Natural killer cell (primary cell): ENCODE data around the gene TRIM59. TPM values are rescaled to one million over a fixed set of nuclear protein-coding genes. Genes with fewer than 3 reads are reported as not detected.

ENCODE experiments used
- ATAC-seq, 3 donors: fragments of 150-1000 bp in 2 of 3; fragments of 200-7000 bp in 1 of 3; cut with Tn5 transposase; 1 replicate in 1 of 3; 2 replicates in 2 of 3; pipeline ENCODE4 v1.10.0; 2021; ENCODE audit warnings: mild to moderate bottlenecking in 2 of 3, moderate library complexity in 2 of 3
- DNase-seq, 2 donors: peaks; one replicate each; pipeline versions ENCODE4 v3.0.0 to v3.0.0-alpha.2; 2013 to 2021; ENCODE audit warnings: mixed read lengths in 1 of 2
- H3K27ac ChIP-seq: one replicate; pipeline ENCODE4 v1.5.1; 2013; ENCODE audit warnings: mild to moderate bottlenecking, low read length
- H3K27me3 ChIP-seq: one replicate; pipeline ENCODE4 v1.6.1; 2013; ENCODE audit warnings: low read length; ENCODE audit not compliant: control insufficient read depth, insufficient read depth
- H3K36me3 ChIP-seq: one replicate; pipeline ENCODE4 v1.6.1; 2013; ENCODE audit warnings: low read length; ENCODE audit not compliant: control insufficient read depth, insufficient read depth
- H3K4me1 ChIP-seq: one replicate; pipeline ENCODE4 v1.6.1; 2013; ENCODE audit warnings: low read length; ENCODE audit not compliant: control insufficient read depth, insufficient read depth
- H3K4me3 ChIP-seq: one replicate; pipeline ENCODE4 v1.5.1; 2013; ENCODE audit warnings: low read length
- H3K9me3 ChIP-seq: one replicate; pipeline ENCODE4 v1.6.1; 2013; ENCODE audit warnings: low read length; ENCODE audit not compliant: control insufficient read depth, insufficient read depth
- H3K27ac Mint-ChIP-seq, 2 donors: one replicate each; pipeline ENCODE4 v1.8.0; 2022; ENCODE audit warnings: mild to moderate bottlenecking in 2 of 2, mixed read lengths in 2 of 2, moderate library complexity in 1 of 2
- H3K27me3 Mint-ChIP-seq, 2 donors: one replicate each; pipeline ENCODE4 v1.8.0; 2022; ENCODE audit warnings: low read depth in 2 of 2, mixed read lengths in 2 of 2
- H3K36me3 Mint-ChIP-seq: one replicate; pipeline ENCODE4 v1.8.0; 2022; ENCODE audit warnings: mixed read lengths
- H3K4me1 Mint-ChIP-seq, 2 donors: one replicate each; pipeline ENCODE4 v1.8.0; 2022; ENCODE audit warnings: mixed read lengths in 2 of 2
- H3K4me3 Mint-ChIP-seq: one replicate; pipeline ENCODE4 v1.8.0; 2022; ENCODE audit warnings: mild to moderate bottlenecking, moderate library complexity, mixed read lengths
- H3K9me3 Mint-ChIP-seq, 2 donors: one replicate each; pipeline ENCODE4 v1.8.0; 2022; ENCODE audit warnings: mixed read lengths in 2 of 2
- WGBS: methylation state at CpG from one replicate; pipeline ENCODE4 v1.1.7; 2013; ENCODE audit warnings: missing lambda C conversion rate; ENCODE audit not compliant: insufficient coverage; 5-methylcytosine and 5-hydroxymethylcytosine counted together
- intact Hi-C: fragments of 100-400 bp; cut with micrococcal nuclease; formaldehyde crosslinking; loops from one replicate; pipeline ENCODE4 v1.14.2; 2022
- total RNA-seq, 4 donors: library from RNA; stranded (reverse); fragments of 120-200 nt in 1 of 4; gene quantifications; one replicate each; pipeline versions ENCODE4 v1.2.3 to v1.2.4, GENCODE V29; 2013 to 2022
- TF ChIP-seq, protein P1 (sequence below): fragments of 200-600 bp; IDR thresholded peaks from one replicate; pipeline ENCODE4 v1.8.0; 2022; ENCODE audit warnings: antibody characterized with exemption

Gene TRIM59
- total RNA-seq, 3 donors from 2014 or later (not counting 1 experiment from before 2014, with no cell fraction given), result 16.7 to 20.3 (median 17.9) TPM

DNA sequence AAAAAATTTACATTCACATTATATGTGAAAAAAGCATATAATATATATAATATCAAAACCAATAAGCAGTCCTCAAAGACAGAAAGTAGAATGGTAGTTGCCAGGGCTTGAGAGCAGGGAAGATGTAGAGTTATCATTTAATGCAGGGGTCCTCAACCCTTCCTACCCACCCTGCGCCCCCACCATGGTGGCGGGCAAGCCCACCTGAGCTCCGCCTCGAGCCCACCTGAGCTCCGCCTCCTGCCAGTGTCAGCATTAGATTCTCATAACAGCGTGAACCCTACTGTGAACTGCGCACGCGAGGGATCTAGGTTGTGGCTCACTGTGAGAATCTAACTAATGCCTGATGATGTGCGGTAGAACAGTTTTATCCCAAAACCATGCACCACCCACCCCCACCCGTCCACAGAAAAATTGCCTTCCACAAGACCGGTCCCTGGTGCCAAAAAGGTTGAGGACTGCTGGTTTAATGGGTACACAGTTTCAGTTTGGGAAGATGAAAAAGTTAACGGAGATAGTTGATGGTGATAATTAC lies 3.0 kb downstream of the TRIM59 start:
- no peak for ATAC-seq

DNA sequence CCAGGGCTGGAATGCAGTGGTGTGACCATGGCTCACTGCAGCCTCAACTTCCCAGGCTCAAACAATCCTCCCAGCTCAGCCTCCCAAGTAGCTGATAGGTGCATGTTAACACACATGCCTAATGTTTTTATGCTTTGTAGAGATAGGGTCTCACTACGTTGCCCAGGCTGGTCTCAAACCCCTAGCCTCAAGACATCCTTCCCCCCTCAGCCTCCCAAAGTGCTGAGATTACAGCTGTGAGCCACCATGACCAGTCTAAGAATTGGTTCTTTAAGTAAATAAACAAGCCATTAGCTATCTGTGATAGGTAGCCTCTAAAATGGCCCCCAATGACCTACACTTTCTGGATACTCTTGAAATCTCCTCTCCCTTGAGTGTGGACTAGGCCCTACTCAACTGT lies 3.7 kb downstream of the TRIM59 start:
- no peak overlapping the region for H3K27ac ChIP-seq
- intact Hi-C loops, result no loop called here
- H3K36me3 ChIP-seq, result no peaks in the 10 kb centered on the region
- DNase-seq, result no peak
- peaks cover 7% of the 10 kb centered on the region for H3K9me3 ChIP-seq
- ATAC-seq, result no peak
- H3K4me3 Mint-ChIP-seq, result no peak overlapping the region
- H3K4me3 ChIP-seq, result no peak overlapping the region
- H3K27me3 Mint-ChIP-seq, result no peaks in the 10 kb centered on the region
- H3K4me1 Mint-ChIP-seq, result peaks cover 39 to 42% of the 10 kb centered on the region in 2 donors
- H3K4me1 ChIP-seq, result peaks cover 7% of the 10 kb centered on the region
- no CpG with 5 or more reads among the region's 1 CpG for WGBS
- TF ChIP-seq, protein P1, sequence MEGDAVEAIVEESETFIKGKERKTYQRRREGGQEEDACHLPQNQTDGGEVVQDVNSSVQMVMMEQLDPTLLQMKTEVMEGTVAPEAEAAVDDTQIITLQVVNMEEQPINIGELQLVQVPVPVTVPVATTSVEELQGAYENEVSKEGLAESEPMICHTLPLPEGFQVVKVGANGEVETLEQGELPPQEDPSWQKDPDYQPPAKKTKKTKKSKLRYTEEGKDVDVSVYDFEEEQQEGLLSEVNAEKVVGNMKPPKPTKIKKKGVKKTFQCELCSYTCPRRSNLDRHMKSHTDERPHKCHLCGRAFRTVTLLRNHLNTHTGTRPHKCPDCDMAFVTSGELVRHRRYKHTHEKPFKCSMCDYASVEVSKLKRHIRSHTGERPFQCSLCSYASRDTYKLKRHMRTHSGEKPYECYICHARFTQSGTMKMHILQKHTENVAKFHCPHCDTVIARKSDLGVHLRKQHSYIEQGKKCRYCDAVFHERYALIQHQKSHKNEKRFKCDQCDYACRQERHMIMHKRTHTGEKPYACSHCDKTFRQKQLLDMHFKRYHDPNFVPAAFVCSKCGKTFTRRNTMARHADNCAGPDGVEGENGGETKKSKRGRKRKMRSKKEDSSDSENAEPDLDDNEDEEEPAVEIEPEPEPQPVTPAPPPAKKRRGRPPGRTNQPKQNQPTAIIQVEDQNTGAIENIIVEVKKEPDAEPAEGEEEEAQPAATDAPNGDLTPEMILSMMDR, result no peak
- H3K36me3 Mint-ChIP-seq, result no peaks in the 10 kb centered on the region
- no peak overlapping the region for H3K27ac Mint-ChIP-seq
- no peaks in the 10 kb centered on the region for H3K9me3 Mint-ChIP-seq
- no peaks in the 10 kb centered on the region for H3K27me3 ChIP-seq

More for the DNA sequence above, 3.0 kb downstream of the TRIM59 start:
- no peaks in the 10 kb centered on the region for H3K27me3 ChIP-seq
- H3K4me3 ChIP-seq, result no peak overlapping the region
- peaks cover 39 to 42% of the 10 kb centered on the region in 2 donors for H3K4me1 Mint-ChIP-seq
- H3K36me3 ChIP-seq, result no peaks in the 10 kb centered on the region
- no peak overlapping the region for H3K4me3 Mint-ChIP-seq
- no peaks in the 10 kb centered on the region for H3K36me3 Mint-ChIP-seq
- no peak for DNase-seq
- H3K27ac Mint-ChIP-seq, result no peak overlapping the region
- H3K9me3 Mint-ChIP-seq, result no peaks in the 10 kb centered on the region
- H3K27ac ChIP-seq, result no peak overlapping the region
- intact Hi-C loops, result no loop called here
- TF ChIP-seq, protein P1, result no peak
- H3K4me1 ChIP-seq, result peaks cover 7% of the 10 kb centered on the region
- H3K27me3 Mint-ChIP-seq, result no peaks in the 10 kb centered on the region
- H3K9me3 ChIP-seq, result peaks cover 7% of the 10 kb centered on the region
- WGBS, result 99% methylated on average over 10 of the region's 13 CpGs

GRCh38 chr3:160444411-160444810 lies 5.2 kb downstream of the TRIM59 start:
- Mint-ChIP-seq H3K4me3 (no peak overlapping the region), H3K4me1 (peaks cover 26 to 33% of the 10 kb centered on the region in 2 donors), H3K27ac (no peak overlapping the region), H3K36me3 (no peaks in the 10 kb centered on the region), H3K27me3 (no peaks in the 10 kb centered on the region), H3K9me3 (no peaks in the 10 kb centered on the region)
- Histone ChIP-seq H3K4me3 (no peak overlapping the region), H3K27me3 (no peaks in the 10 kb centered on the region), H3K27ac (no peak overlapping the region), H3K9me3 (no peaks in the 10 kb centered on the region), H3K36me3 (no peaks in the 10 kb centered on the region), H3K4me1 (no peaks in the 10 kb centered on the region)
- TF ChIP-seq, protein P1, result no peak
- DNase-seq, result no peak
- no peak for ATAC-seq
- WGBS, result 88% methylated on average over 1 of the region's 1 CpG
- intact Hi-C loops, result no loop called here

DNA sequence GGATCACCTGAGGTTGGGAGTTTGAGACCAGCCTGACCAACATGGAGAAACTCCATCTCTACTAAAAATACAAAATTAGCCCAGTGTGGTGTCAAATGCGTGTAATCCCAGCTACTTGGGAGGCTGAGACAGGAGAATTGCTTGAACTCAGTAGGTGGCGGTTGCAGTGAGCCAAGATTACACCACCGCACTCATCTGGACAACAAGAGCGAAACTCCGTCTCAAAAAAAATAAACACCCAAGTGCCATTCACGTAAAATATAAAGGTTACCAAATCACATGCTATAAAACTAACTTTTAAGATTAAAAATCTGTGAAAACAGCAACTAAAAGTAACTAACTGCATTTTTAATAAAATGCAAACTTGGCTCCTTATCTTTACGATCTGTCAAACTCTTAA lies 8.9 kb downstream of the TRIM59 start:
- H3K27me3 ChIP-seq, result no peaks in the 10 kb centered on the region
- H3K4me1 ChIP-seq, result no peaks in the 10 kb centered on the region
- H3K36me3 ChIP-seq, result peaks cover 16% of the 10 kb centered on the region
- H3K4me3 ChIP-seq, result no peak overlapping the region
- TF ChIP-seq, protein P1, result no peak
- WGBS, result 95% methylated on average over 7 of the region's 7 CpGs
- DNase-seq, result no peak
- Mint-ChIP-seq H3K4me1 (peaks cover 18 to 32% of the 10 kb centered on the region in 2 donors), H3K36me3 (peaks cover 7% of the 10 kb centered on the region), H3K27me3 (no peaks in the 10 kb centered on the region), H3K27ac (no peak overlapping the region), H3K4me3 (no peak overlapping the region), H3K9me3 (no peaks in the 10 kb centered on the region)
- ATAC-seq, result no peak
- H3K9me3 ChIP-seq, result no peaks in the 10 kb centered on the region
- H3K27ac ChIP-seq, result no peak overlapping the region
- intact Hi-C loops, result no loop called here
